ENCODE results near the gene AKR1B1.

DNA sequence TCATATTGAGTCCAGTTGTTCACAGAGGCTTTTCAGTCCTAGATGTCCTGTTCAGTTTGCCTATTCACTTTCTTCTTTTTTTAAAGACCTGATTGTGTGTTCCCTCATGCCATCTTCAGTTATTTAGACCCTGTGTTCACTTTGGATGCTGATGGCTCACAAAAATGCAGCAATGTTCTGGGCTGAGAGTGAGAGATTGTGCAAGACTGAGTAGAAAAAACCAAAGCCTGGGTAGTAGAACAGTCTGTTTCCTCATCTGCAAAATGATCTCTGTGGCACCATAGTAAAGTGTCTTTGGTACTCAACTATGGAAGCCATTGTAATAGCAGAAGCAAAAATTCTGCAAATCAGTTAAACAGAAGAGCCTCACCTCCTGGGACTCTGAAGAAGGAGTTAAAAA is 43.2 kb downstream of the AKR1B1 start:
- no peak for TF ChIP-seq CTCF (IDR thresholded peaks at IDR 0.05)
- TF ChIP-seq POLR2AphosphoS5 (IDR thresholded peaks at IDR 0.05) = no peak
- no peak for TF ChIP-seq EP300 (IDR thresholded peaks at IDR 0.05)
